ENCODE data around the gene PLEKHO2.

DNA sequence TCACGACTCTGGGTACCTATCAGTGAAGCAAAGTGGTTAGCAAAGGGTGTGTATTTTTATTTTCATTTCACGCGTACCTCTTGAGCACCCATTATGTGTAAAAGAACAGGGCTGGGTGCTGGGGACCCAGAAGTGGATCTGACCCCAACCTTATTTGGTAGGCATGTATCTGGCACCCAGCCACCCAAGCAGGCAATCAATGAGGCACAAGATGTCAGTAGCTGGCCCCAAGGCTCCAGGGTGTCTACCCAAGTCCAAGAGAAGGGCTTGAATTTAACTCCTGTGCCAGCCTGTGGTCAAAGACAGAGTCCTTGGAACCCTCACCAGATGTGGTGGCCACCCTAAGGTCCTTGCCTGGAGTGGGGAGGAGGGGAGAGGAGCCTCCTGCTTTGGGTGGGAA is 5.7 kb downstream of the PLEKHO2 start:
- TF ChIP-seq, protein P1, sequence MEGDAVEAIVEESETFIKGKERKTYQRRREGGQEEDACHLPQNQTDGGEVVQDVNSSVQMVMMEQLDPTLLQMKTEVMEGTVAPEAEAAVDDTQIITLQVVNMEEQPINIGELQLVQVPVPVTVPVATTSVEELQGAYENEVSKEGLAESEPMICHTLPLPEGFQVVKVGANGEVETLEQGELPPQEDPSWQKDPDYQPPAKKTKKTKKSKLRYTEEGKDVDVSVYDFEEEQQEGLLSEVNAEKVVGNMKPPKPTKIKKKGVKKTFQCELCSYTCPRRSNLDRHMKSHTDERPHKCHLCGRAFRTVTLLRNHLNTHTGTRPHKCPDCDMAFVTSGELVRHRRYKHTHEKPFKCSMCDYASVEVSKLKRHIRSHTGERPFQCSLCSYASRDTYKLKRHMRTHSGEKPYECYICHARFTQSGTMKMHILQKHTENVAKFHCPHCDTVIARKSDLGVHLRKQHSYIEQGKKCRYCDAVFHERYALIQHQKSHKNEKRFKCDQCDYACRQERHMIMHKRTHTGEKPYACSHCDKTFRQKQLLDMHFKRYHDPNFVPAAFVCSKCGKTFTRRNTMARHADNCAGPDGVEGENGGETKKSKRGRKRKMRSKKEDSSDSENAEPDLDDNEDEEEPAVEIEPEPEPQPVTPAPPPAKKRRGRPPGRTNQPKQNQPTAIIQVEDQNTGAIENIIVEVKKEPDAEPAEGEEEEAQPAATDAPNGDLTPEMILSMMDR (IDR thresholded peaks at IDR 0.05) = no peak
- no peak for TF ChIP-seq POLR2A (IDR thresholded peaks at IDR 0.05)
